ENCODE results near the gene MAN2B2.

Gene MAN2B2

DNA sequence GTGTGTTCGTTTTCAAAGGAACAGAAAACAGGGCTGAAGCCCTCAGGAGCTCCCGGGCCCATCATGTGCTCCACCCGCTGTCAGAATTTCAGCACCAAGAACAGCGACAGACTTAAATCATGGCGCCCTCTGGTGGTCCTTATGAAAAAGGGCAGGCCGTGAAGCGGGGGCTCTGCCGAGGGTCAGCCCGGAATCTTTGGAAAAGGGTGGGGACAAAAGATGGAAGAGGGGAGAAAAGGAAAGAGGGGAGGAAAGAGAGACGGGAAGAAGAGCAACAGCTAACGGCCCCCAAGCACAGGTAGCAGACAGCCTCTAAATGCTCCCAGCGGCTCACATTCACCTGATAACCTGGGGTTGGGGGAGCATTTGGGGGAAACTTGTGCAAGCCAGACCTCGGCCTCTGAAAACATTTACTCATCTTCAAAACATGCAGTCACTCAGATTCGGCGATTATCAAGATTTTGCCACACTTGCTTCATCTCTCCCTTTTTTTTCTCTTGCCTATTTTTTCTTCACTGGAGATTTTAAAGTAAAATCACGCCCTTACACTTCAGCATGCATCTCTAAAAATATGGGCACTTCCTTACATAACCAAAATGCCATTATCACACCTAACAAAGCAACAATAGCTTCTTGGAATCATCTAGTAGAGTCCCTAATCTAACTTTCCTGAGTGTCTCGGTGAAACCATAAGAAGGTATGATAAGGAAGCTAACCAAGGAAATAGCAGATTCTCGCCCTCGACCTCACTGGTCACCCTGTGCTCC lies 28.1 kb upstream of the MAN2B2 start:
- DNase-seq: peak; percentile 19 to 33

- DNase-seq: peak in 1 of 2 experiments; percentile 31
Observed at GRCh38 chr4:6548201-6548881, 26.6 kb upstream of the MAN2B2 start.

GRCh38 chr4:6548882-6549230 lies 26.1 kb upstream of the MAN2B2 start:
- DNase-seq: no peak

DNA sequence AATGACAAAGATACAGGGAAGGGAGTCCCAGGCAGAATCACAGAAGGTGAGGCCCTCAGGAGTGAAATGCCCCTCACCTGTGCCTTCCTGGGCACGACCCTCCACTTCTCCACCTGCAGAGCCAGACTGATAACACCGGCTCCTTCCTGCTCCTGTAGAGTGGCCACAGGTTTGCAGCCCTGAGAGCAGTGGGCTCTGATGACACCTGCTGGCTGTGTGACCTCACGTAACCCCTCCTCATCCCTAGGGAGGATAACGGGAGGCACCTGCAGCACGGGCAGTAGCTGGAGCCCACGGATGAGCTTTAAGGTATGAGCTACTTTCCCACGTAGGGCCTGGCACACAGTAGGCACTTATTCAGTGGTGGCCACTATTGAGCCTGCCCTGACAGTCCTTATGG lies 25.5 kb upstream of the MAN2B2 start:
- DNase-seq: no peak

DNA sequence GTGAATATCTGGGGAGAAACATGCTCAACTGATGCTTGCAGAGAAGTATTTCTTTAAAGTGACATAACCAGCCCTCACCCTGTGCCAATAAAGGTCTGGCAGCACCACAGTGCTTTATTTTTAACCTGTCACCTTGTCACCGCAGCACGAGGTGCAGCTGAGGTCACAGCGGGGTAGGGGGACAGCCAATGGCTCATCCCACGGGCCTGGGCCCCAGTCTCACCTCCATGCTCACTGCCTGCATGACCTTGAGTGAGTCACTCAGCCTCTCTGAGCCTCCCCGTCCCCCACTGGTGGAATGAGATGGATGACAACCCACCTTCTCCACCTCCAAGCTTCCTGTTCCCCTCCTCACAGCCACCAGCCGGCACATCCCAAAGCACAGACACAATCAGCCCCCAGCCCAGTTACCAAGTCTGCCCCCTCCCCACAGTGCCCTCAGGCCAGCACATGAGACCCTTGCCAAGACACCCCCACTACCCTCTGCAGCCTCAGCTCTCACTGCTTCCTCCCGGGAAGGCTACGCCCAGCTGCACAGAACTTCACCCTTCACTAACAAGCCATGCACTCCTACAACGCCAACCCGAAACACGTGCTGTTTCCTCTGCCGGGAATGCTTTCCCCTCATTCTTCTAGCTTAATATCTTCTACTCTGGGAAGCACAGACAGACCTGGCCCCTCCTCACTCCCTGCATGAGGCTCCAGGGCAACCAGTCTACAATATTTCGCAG lies 24.9 kb upstream of the MAN2B2 start:
- no peak for DNase-seq

- DNase-seq: no peak
Observed at GRCh38 chr4:6550821-6551220, 24.2 kb upstream of the MAN2B2 start.

GRCh38 chr4:6551660-6552059 lies 23.3 kb upstream of the MAN2B2 start:
- no peak for DNase-seq

- no peak for DNase-seq
Observed at GRCh38 chr4:6555519-6555918, 19.5 kb upstream of the MAN2B2 start.

GRCh38 chr4:6556263-6556662 lies 18.7 kb upstream of the MAN2B2 start:
- DNase-seq: no peak

GRCh38 chr4:6557185-6557584 lies 17.8 kb upstream of the MAN2B2 start:
- DNase-seq: no peak

DNA sequence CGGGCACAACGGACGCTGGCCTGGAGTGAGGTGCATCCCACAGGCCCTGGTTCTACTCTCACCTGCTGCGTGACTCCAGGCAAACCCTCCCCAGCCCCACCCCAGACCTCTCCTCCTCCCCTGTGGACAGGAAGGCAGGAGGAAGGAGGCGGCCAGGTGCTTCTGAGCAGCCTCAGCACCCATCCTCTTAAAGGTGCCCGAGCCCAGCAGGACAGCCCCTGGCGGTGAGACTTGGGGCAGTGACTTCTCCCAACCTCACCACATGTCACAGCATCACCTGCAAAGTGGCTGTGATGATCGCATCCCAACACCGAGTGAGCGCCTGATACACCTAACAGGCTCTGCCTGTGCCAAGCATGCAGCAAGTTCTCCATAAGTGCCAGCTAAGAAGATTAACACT lies 17.1 kb upstream of the MAN2B2 start:
- DNase-seq: no peak

- no peak for DNase-seq
Observed at GRCh38 chr4:6560416-6561172, 14.4 kb upstream of the MAN2B2 start.

DNA sequence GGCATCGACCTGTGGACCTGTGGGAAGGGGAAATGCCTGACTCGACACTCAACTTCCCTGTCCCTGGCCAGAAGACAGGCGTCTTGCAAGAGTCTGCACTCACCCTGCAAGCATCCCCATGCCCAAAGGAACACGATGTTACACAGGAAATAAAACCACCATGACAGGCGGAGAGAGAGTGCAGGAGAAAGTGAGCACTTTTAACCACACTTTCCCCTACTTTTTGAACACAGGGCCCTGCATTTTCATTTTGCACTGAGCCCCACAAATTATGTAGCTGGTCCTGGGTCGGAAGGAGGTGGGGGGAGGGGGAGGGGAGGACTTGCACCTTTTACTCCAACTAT lies 13.8 kb upstream of the MAN2B2 start:
- DNase-seq: no peak

GRCh38 chr4:6561706-6562371 lies 13.2 kb upstream of the MAN2B2 start:
- no peak for DNase-seq

GRCh38 chr4:6562931-6563901 lies 11.8 kb upstream of the MAN2B2 start:
- no peak for DNase-seq

DNA sequence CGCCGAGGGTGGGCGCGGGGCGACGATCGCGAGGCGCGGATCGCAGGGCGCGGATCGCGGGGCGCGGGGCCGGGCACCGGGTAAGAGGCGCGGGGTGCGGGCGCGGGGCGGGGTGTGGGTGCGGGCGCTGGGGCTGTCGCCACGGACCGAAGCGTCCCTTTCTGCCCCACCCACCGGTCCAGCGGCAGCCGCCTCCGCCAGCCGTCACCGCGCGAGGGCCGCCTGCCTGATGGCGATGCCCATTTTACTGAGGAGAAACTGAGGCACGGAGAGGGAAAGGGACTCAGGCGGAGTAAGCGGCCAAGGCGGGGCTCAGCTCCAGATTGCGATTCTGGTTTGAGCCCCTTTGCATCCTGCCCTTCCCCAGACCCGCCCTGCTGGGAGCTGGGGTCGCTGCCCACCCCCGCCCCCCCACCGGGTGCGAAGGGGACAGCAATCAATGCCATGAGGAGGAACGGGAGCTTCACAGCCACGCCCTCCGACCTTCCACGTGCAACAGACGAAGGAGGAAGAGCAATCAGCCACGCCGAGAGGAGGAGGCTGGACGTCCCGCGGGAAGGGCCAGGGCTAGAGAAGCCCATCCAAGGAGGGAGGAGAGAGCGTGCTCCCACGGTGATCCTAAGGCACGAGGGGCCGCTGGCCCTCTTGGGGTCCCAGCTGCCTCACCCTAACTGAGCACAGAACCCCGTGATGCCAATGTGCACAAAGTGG lies 10.9 kb upstream of the MAN2B2 start:
- DNase-seq: no peak

DNA sequence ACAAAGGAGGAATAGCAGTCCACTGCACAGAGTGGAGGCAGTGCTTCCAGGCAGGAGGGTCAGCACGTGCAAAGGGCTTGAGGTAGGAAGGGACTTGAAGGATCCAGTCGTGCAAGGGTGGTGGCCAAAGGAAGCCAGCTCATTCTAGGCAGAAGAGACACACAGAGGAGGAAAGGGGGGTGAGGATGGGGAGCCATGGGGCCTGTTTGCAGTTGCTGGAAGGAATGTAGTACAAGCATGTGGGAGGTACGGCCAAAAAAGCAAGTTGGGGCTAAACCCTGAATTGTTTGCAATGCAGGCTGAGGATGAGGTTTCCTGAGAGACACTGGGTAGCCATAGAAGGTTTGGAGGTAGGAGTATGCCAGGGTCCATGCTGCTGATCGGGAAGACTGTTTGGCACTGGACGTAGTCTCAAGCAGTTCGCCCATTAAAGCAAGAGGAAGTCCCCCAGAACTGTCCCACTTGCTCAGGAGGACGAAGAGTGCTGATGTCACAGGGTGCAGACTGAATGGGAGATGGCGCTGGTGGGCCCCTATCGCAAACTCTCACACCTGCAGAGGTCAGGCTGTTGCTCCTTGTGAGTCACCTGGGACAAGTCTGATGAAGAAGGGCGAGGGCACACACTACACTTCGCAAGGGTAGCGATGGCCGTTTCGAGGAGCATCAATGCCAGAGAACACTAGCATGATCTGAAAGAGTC lies 9.1 kb upstream of the MAN2B2 start:
- no peak for DNase-seq

- no peak for DNase-seq
Observed at GRCh38 chr4:6566391-6567190, 8.4 kb upstream of the MAN2B2 start.

GRCh38 chr4:6567218-6567617 lies 7.8 kb upstream of the MAN2B2 start:
- DNase-seq: no peak

Data from SHP77 (cell line).